Activated CD4-positive, CD25-positive, alpha-beta regulatory T cell treated with anti-CD3 and anti-CD28 coated beads, Interleukin-2, amount 50 U/mL, for 24 hours (primary cell): ENCODE data around the gene ASGR2.

Source experiments
- ATAC-seq, 2 donors: fragments of 150-1000 bp; cut with Tn5 transposase; one replicate each; pipeline ENCODE4 v1.10.0; 2021; ENCODE audit warnings: mild to moderate bottlenecking in 1 of 2, moderate library complexity in 1 of 2

Gene ASGR2

DNA sequence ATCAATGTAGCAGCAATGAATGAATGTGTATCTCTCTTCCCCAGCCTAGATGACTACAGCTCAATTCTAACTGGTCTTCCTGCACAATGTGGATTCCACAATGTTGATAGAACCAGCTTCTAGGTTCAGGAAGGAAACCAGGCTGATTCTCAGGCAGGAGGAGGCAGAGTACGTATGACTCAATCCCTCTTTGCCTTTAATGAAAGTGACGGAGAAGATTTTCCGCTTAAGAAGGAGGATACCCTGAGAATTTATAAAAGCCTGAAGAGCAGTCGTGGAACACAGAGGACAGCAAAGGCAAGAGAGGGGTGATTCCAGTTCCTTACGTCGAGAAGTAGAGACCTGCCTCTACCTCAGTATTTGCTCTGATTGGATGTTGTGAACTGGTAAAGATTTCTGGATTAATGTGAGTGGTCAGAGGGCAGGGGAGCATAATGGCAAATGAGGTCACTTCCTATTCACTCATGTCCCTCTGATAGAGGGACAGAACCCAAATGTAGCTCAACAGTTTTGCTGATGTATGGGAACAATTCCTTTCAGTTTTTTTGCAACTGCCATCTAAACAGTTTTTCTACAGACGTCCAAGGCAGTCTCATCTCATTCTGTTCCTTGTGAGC is 55.7 kb downstream of the ASGR2 start:
- ATAC-seq, result no peak

- no peak for ATAC-seq
Observed at GRCh38 chr17:7056386-7056785, 58.2 kb downstream of the ASGR2 start.
